Smooth muscle cell (in vitro differentiated cells): ENCODE measurements around the gene PCDHB16. TPM values are rescaled to one million over a fixed set of nuclear protein-coding genes. Genes with fewer than 3 reads are reported as not detected.
"Not testable (repeated sequence)": the region's sequence is repeated elsewhere in the genome, so short reads cannot be mapped to it uniquely, and the experiment has no call there.

Experiments used
- DNase-seq: peaks from one replicate; lab custom pipeline; 2025; ENCODE audit not compliant: unreplicated experiment; lab: John Stamatoyannopoulos, UW
- H2AFZ ChIP-seq: fragments of 200-600 bp; sonication (generic); 2 replicates; pipeline ENCODE4 v1.6.0; 2016; ENCODE audit warnings: antibody characterized with exemption, low read depth, mild to moderate bottlenecking
- H3F3A ChIP-seq: fragments of 200-600 bp; sonication (generic); 2 replicates; pipeline ENCODE4 v1.6.0; 2017; ENCODE audit warnings: antibody characterized with exemption, low read depth
- H3K27ac ChIP-seq: fragments of 200-600 bp; sonication (generic); 2 replicates; pipeline ENCODE4 v1.5.1; 2016; ENCODE audit warnings: low read depth, mild to moderate bottlenecking
- H3K27me3 ChIP-seq: fragments of 200-600 bp; sonication (generic); 2 replicates; pipeline ENCODE4 v1.6.1; 2016; ENCODE audit warnings: low read depth, mild to moderate bottlenecking
- H3K36me3 ChIP-seq: fragments of 200-600 bp; sonication (generic); 2 replicates; pipeline ENCODE4 v1.5.1; 2016; ENCODE audit warnings: low read depth
- H3K4me1 ChIP-seq: fragments of 200-600 bp; sonication (generic); 2 replicates; pipeline ENCODE4 v1.5.1; 2016; ENCODE audit warnings: low read depth
- H3K4me2 ChIP-seq: fragments of 200-600 bp; sonication (generic); 2 replicates; pipeline ENCODE4 v1.6.0; 2016; ENCODE audit warnings: mild to moderate bottlenecking
- H3K4me3 ChIP-seq: fragments of 200-600 bp; sonication (generic); 2 replicates; pipeline ENCODE4 v1.5.1; 2016; ENCODE audit warnings: mild to moderate bottlenecking
- H3K79me2 ChIP-seq: fragments of 200-600 bp; sonication (generic); 2 replicates; pipeline ENCODE4 v1.6.0; 2016; ENCODE audit warnings: low read depth, mild to moderate bottlenecking
- H3K9ac ChIP-seq: fragments of 200-600 bp; sonication (generic); 2 replicates; pipeline ENCODE4 v1.6.0; 2016; ENCODE audit warnings: low read depth
- H3K9me3 ChIP-seq: fragments of 200-600 bp; sonication (generic); replicated peaks from 2 replicates; pipeline ENCODE4 v1.5.1; 2016; ENCODE audit warnings: low read depth
- H4K20me1 ChIP-seq: fragments of 200-600 bp; sonication (generic); 2 replicates; pipeline ENCODE4 v1.6.0; 2016; ENCODE audit warnings: low read depth
- WGBS: methylation state at CpG from one replicate; pipeline ENCODE4 v1.1.7; 2016; ENCODE audit warnings: low lambda C conversion rate; 5-methylcytosine and 5-hydroxymethylcytosine counted together
- polyA plus RNA-seq: library from polyadenylated mRNA; unstranded; fragments of >200 nt; fragmentation: Nextera tagmentation; extraction: Ambion mirVana; gene quantifications from 2 replicates; pipeline ENCODE4 v1.2.1, GENCODE V29; 2016
- total RNA-seq: library from RNA; depleted of rRNA; stranded (reverse); fragments of >200 nt; gene quantifications from 2 replicates; pipeline ENCODE4 v1.2.3, GENCODE V29; 2014
- TF ChIP-seq, protein P1 (sequence below): fragments of 200-600 bp; sonication (generic); IDR thresholded peaks from 2 replicates; pipeline ENCODE4 v1.5.1; 2017; ENCODE audit warnings: borderline replicate concordance, mild to moderate bottlenecking, antibody characterized with exemption; ENCODE audit not compliant: insufficient read depth, poor library complexity, severe bottlenecking

Gene PCDHB16
- total and polyA plus RNA-seq, 2 experiments from 2014 or later: 6.5 to 7.0 TPM

DNA sequence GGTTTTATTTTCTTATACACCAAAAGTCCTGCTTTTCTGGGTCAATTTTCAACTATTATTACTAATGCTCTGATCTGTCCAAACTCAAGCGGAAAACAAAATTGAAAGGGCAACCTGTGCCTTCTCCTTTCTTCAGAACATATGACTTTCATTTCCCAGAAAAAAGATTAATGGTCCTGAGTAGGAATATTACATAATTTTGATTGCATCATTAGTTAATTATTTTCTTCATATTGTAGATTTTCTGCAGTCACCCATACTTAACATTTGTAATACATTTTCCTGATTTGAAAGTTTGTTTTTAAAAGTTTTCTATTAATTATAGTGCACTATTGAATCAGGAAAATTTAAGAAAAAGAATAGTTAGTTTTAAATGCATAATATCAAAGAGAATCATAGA, 6.3 kb upstream of the PCDHB16 start:
- Histone ChIP-seq H3K4me1 (no peaks in the 10 kb centered on the region), H3K9me3 (no peaks in the 10 kb centered on the region), H3K4me2 (no peak overlapping the region), H3K36me3 (no peaks in the 10 kb centered on the region), H3K9ac (no peak overlapping the region), H3K79me2 (no peaks in the 10 kb centered on the region), H2AFZ (no peak overlapping the region), H3K27me3 (no peaks in the 10 kb centered on the region), H3K27ac (no peak overlapping the region), H3K4me3 (no peak overlapping the region), H4K20me1 (no peaks in the 10 kb centered on the region), H3F3A (no peaks in the 10 kb centered on the region)
- DNase-seq: no peak
- 95% methylated on average over 1 of the region's 1 CpG for WGBS
- TF ChIP-seq, protein P1, sequence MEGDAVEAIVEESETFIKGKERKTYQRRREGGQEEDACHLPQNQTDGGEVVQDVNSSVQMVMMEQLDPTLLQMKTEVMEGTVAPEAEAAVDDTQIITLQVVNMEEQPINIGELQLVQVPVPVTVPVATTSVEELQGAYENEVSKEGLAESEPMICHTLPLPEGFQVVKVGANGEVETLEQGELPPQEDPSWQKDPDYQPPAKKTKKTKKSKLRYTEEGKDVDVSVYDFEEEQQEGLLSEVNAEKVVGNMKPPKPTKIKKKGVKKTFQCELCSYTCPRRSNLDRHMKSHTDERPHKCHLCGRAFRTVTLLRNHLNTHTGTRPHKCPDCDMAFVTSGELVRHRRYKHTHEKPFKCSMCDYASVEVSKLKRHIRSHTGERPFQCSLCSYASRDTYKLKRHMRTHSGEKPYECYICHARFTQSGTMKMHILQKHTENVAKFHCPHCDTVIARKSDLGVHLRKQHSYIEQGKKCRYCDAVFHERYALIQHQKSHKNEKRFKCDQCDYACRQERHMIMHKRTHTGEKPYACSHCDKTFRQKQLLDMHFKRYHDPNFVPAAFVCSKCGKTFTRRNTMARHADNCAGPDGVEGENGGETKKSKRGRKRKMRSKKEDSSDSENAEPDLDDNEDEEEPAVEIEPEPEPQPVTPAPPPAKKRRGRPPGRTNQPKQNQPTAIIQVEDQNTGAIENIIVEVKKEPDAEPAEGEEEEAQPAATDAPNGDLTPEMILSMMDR: no peak

DNA sequence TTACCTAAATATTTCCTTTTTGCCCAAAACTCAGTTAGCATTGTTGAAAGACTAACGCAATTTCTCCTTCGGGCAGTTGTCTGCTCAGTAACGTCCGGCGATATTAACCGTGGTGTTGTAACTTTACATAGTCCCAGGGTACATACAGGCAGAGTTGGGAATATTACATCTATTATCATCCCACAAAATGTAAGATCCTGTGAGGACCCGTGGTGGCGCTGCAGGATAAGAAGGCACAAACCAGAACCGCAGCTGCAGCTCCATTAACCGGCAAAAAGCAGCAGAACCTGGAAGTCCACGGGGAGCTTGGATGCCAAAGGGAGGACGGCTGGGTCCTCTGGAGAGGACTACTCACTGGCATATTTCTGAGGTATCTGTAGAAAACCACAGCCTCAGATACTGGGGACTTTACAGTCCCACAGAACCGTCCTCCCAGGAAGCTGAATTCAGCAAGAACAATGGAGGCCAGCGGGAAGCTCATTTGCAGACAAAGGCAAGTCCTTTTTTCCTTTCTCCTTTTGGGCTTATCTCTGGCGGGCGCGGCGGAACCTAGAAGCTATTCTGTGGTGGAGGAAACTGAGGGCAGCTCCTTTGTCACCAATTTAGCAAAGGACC, 4.5 kb upstream of the PCDHB16 start, which contains the start of gene PCDHB8:
TSS of gene PCDHB8 (plus strand) at position 214 of the 615 bp plus-strand sequence. CDS start at position 459, 245 bp downstream.
- H3K9me3 ChIP-seq, H2AFZ ChIP-seq, H3K27ac ChIP-seq, H3K4me2 ChIP-seq, H3K9ac ChIP-seq, DNase-seq, H3K27me3 ChIP-seq, H3K36me3 ChIP-seq, H3K4me1 ChIP-seq, H3K79me2 ChIP-seq, H3F3A ChIP-seq, H3K4me3 ChIP-seq, H4K20me1 ChIP-seq: not testable (repeated sequence)
- WGBS: 65% methylated on average over 18 of the region's 18 CpGs

DNA sequence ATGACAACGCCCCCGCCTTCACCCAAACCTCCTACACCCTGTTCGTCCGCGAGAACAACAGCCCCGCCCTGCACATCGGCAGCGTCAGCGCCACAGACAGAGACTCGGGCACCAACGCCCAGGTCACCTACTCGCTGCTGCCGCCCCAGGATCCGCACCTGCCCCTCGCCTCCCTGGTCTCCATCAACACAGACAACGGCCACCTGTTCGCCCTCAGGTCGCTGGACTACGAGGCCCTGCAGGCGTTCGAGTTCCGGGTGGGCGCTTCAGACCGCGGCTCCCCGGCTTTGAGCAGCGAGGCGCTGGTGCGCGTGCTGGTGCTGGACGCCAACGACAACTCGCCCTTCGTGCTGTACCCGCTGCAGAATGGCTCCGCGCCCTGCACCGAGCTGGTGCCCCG, 2.8 kb upstream of the PCDHB16 start:
- not testable (repeated sequence) for H3K27ac ChIP-seq, DNase-seq, H3K4me3 ChIP-seq, H3K4me2 ChIP-seq, H4K20me1 ChIP-seq, H3F3A ChIP-seq, H2AFZ ChIP-seq, H3K9ac ChIP-seq, H3K36me3 ChIP-seq, H3K9me3 ChIP-seq, H3K27me3 ChIP-seq, H3K4me1 ChIP-seq, H3K79me2 ChIP-seq
- WGBS: 97% methylated on average over 34 of the region's 39 CpGs

DNA sequence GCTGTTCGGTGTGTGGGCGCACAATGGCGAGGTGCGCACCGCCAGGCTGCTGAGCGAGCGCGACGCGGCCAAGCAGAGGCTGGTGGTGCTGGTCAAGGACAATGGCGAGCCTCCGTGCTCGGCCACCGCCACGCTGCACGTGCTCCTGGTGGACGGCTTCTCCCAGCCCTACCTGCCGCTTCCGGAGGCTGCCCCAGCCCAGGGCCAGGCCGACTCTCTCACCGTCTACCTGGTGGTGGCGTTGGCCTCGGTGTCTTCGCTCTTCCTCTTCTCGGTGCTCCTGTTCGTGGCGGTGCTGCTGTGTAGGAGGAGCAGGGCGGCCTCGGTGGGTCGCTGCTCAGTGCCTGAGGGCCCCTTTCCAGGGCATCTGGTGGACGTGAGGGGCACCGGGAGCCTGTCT, 2.3 kb upstream of the PCDHB16 start:
- not testable (repeated sequence) for DNase-seq, H2AFZ ChIP-seq, H3K9me3 ChIP-seq, H3K4me2 ChIP-seq, H3K36me3 ChIP-seq, H3K27me3 ChIP-seq, H3K4me1 ChIP-seq, H3K79me2 ChIP-seq, H3K9ac ChIP-seq, H3F3A ChIP-seq, H3K4me3 ChIP-seq, H4K20me1 ChIP-seq, H3K27ac ChIP-seq
- 94% methylated on average over 27 of the region's 32 CpGs for WGBS

DNA sequence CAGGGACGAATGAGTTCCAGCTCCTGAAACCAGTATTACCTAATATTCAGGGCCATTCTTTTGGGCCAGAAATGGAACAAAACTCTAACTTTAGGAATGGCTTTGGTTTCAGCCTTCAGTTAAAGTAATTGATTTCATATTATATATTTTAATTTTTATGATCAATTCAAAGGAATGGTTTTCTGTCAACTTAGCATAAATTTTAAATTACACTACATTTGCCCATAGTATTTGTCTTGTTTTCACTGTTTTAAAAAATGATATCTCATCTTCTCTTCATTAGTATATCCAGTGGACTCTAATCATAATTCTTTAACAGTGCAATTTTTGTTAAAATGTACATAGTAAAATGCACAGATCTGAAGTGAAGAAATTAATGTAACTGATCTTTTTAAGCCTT, 1.9 kb upstream of the PCDHB16 start:
- 82% methylated on average over 1 of the region's 1 CpG for WGBS
- Histone ChIP-seq H3K4me1 (no peaks in the 10 kb centered on the region), H3K27me3 (no peaks in the 10 kb centered on the region), H3K27ac (no peak overlapping the region), H3K79me2 (no peaks in the 10 kb centered on the region), H3K9me3 (no peaks in the 10 kb centered on the region), H4K20me1 (no peaks in the 10 kb centered on the region), H3K4me2 (no peak overlapping the region), H3K9ac (no peak overlapping the region), H3K36me3 (no peaks in the 10 kb centered on the region), H3K4me3 (no peak overlapping the region), H2AFZ (no peak overlapping the region), H3F3A (no peaks in the 10 kb centered on the region)
- no peak for DNase-seq
- TF ChIP-seq, protein P1: no peak

DNA sequence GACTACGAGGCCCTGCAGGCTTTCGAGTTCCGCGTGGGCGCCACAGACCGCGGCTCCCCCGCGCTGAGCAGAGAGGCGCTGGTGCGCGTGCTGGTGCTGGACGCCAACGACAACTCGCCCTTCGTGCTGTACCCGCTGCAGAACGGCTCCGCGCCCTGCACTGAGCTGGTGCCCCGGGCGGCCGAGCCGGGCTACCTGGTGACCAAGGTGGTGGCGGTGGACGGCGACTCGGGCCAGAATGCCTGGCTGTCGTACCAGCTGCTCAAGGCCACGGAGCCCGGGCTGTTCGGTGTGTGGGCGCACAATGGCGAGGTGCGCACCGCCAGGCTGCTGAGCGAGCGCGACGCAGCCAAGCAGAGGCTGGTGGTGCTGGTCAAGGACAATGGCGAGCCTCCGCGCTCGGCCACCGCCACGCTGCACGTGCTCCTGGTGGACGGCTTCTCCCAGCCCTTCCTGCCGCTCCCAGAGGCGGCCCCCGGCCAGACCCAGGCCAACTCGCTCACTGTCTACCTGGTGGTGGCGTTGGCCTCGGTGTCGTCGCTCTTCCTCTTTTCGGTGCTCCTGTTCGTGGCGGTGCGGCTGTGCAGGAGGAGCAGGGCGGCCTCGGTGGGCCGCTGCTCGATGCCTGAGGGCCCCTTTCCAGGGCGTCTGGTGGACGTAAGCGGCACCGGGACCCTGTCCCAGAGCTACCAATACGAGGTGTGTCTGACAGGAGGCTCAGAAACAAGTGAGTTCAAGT, 2.1 kb downstream of the PCDHB16 start:
- not testable (repeated sequence) for H3K36me3 ChIP-seq, H3K79me2 ChIP-seq, H3K4me1 ChIP-seq, DNase-seq, H4K20me1 ChIP-seq, H3K27ac ChIP-seq, H3K27me3 ChIP-seq, H2AFZ ChIP-seq, H3K4me2 ChIP-seq, H3K9ac ChIP-seq, H3F3A ChIP-seq, H3K4me3 ChIP-seq, H3K9me3 ChIP-seq
- WGBS: 95% methylated on average over 29 of the region's 69 CpGs
